H4 (cell line): ENCODE data around the gene ZNF525. TPM values are rescaled to one million over a fixed set of nuclear protein-coding genes. Genes with fewer than 3 reads are reported as not detected.
"Not testable (repeated sequence)": the region's sequence is repeated elsewhere in the genome, so short reads cannot be mapped to it uniquely, and the experiment has no call there.

Source experiments
- DNase-seq: peaks from one replicate; pipeline ENCODE4 v3.0.0-alpha.2; 2015; ENCODE audit warnings: low spot score
- total RNA-seq: library from RNA; depleted of rRNA; stranded (reverse); fragments of >200 nt; shearing (Covaris generic); gene quantifications from 2 replicates; pipeline ENCODE4 v1.2.3, GENCODE V29; 2014; rRNA removed

ZNF525 gene
- total RNA-seq, 1 experiment from 2014 or later: 1.5 TPM

- not testable (repeated sequence) for DNase-seq
These were observed 30.5 kb downstream of the ZNF525 start for GRCh38 chr19:53395840-53396524.

- no peak for DNase-seq
These were observed 31.0 kb downstream of the ZNF525 start for GRCh38 chr19:53396525-53396868.

DNA sequence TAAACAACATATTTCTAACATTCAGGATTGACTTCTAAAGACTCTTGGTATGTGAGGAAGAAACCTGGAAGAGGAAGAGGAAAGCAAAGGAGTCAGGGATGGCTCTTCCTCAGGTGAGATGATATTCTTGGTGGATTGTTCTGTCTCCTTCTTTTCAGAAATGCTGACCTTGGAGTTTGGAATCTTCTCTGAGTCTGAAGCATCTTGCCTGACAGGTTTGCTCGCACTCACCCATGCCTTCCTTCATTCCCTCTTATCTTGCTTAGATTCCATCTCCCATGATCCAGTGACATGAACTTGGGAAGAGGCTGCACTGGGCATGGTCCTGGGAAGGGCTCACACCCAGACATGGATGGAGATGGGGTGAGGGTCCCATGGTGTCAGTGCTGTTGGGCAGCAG lies 32.4 kb downstream of the ZNF525 start:
- not testable (repeated sequence) for DNase-seq

- no peak for DNase-seq
These were observed 44.1 kb downstream of the ZNF525 start for GRCh38 chr19:53409505-53410204.

DNA sequence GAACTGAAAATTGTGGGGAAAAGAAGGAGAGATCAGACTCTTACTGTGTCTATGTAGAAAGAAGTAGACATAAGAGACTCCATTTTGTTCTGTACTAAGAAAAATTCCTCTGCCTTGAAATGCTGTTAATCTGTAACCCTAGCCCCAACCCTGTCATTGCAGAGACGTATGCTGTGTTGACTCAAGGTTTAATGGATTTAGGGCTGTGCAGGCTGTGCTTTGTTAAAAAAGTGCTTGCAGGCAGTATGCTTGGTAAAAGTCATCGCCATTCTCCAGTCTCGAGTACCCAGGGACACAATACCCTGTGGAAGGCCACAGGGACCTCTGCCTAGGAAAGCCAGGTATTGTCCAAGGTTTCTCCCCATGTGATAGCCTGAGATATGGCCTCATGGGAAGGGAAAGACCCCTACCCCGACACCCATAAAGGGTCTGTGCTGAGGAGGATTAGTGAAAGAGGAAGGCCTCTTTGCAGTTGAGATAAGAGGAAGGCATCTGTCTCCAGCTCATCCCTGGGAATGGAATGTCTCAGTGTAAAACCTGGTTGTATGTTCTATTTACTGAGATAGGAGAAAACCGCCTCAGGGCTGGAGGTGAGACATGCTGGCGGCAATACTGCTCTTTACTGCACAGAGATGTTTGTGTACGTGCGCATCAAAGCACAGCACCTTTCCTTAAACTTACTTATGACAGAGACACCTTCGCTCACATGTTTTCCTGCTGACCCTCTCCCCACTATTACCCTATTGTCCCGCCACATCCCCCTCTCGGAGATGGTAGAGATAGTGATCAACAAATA lies 55.2 kb downstream of the ZNF525 start:
- not testable (repeated sequence) for DNase-seq

GRCh38 chr19:53422551-53422950 lies 57.0 kb downstream of the ZNF525 start:
- DNase-seq: no peak

DNA sequence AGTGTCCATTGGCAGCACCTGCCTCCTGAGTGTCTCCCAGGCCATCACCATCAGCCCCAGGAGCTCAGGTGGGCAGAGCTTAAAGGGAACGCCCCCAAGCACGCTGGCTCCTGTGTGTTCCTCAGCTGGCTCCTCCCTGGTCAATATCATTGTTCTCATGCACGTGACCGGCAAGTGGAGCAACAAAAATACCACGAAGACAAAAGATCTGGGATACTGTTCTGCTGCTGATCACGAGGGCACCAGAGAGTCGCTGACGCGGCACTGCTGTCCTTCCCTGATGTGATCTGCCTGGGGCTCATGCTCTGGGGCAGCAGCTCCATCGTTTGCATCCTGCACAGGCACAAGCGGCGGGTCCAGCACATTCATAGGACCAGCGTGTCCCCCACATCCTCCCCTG lies 57.6 kb downstream of the ZNF525 start:
- DNase-seq: not testable (repeated sequence)

- not testable (repeated sequence) for DNase-seq
These were observed 58.2 kb downstream of the ZNF525 start for GRCh38 chr19:53423680-53424079.

DNA sequence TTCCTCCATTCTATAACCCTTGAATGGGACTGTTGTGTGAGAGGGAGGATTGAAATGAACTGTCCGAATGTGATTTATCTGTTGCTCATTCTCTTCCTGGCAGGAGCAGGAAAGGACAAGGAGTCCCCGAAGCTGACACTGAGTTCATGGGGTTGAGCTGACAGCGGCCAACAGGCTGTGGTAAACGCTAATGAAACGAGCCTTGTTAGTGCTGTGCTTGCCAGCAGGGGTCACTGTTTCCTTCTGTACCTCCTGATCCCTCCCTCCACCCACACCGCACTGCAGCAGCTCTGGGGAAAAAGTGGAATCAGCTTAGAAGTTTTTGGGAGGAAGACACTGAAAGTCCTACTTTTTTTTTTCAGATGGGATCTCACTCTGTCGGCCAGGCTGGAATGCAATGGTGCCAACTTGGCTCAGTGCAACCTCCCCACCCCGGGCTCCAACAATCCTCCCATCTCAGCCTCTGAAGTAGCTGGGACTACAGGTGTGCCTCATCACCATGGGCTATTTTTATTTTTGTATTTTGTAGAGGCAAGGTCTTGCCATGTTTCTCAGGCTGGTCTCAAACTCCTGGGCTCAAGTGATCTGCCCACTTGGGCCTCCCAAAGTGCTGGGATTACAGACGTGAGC lies 59.6 kb downstream of the ZNF525 start:
- DNase-seq: peak; percentile 58

DNA sequence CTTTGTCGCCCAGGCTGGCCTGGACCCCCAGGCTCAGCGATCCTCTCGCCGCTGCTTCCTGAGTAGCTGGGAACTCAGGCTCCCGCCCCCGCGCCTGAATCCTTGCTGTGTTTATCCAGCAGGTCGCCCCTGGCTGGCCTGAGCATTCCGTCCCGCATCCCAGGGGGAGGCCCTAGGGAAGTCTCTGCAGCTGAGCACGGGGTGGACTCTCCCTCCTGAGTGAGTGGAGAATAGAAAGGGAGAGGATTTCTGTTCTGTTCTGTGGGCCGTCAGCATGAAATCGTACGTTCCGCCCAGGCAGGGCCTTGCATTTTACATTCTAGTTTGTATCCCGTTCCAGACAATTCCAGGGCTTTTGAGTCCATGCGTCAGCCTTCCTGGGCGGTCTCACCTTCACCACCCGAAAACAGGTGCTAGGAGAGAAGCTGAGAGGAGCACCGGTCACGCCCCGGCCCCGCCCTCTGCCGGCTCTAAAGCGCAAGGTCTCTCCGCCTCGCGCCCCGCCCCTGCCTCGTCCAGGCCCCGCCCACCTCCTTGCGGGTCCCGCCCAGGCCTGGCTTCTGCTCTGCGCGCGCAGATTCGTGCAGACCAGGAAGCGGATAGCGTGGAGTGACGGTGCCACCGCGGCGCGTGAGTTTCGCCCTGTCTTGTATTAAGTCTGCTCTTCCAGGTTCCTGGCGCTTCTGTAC lies 66.0 kb downstream of the ZNF525 start, which contains the start of gene ZNF761:
Gene ZNF761 (plus strand): TSS at position 586 of the 689 bp plus-strand sequence. CDS start 15,285 bp downstream, outside the sequence.
- peak; percentile 86 for DNase-seq

DNA sequence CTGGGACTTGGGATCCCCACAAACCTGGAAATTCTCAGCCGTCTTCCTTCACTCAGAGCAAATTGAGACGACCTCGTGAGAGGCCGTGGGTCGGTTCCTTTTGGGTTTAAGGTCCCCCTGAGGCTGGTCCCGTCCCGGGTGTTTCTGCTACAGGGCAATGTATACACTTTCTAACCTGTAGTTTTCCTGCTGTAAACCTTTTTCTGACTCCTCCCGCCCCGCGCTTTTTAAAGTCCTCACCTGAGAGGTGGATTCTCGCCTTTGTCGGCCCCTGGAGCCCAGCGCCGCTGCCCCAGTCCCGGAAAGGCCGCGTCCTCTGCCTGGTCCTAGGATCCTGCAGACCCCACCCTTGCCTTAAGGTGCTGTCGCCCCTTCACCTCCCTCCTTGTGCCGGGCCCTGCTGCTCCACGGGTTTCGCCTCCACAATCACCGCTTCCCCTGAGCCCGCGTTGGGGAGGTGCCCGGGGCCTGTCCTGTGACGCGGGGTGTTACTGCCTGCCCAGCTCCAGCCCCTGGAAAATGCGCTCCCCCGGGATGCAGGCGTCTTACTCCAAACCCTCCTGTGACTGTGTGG lies 66.7 kb downstream of the ZNF525 start:
- DNase-seq: no peak

Other genes starting within 250 kb of the ZNF525 start
- gene ZNF415, start 232.8 kb upstream of the ZNF525 start, total RNA-seq: 0.12 TPM in 1 of 2 replicates, not detected in the other
- gene ZNF347, start 206.7 kb upstream of the ZNF525 start, total RNA-seq: 6.5 and 13.5 TPM in 2 replicates
- 2.9 and 5.2 TPM in 2 replicates for gene ZNF665, start 172.3 kb upstream of the ZNF525 start, total RNA-seq
- gene ZNF677, start 110.8 kb upstream of the ZNF525 start, total RNA-seq: not detected in 2 replicates
- not detected in 2 replicates for gene VN1R2, start 107.4 kb upstream of the ZNF525 start, total RNA-seq
- not detected in 2 replicates for gene VN1R4, start 98.0 kb upstream of the ZNF525 start, total RNA-seq
- 6.8 and 7.9 TPM in 2 replicates for gene ZNF845, start 32.0 kb upstream of the ZNF525 start, total RNA-seq
- gene ZNF765, start 29.4 kb downstream of the ZNF525 start, total RNA-seq: 5.3 and 6.7 TPM in 2 replicates
- 7.8 and 12.6 TPM in 2 replicates for gene ZNF761, start 66.3 kb downstream of the ZNF525 start, total RNA-seq
- 3.0 and 3.4 TPM in 2 replicates for gene ZNF813, start 102.0 kb downstream of the ZNF525 start, total RNA-seq
- gene ZNF331, start 172.4 kb downstream of the ZNF525 start, total RNA-seq: 4.0 and 6.6 TPM in 2 replicates